Left ventricle myocardium inferior (tissue), 1 donor: Measurements from ENCODE around the gene TRIM4. TPM values are rescaled to one million over a fixed set of nuclear protein-coding genes. Genes with fewer than 3 reads are reported as not detected.
"Not testable (repeated sequence)": the region's sequence is repeated elsewhere in the genome, so short reads cannot be mapped to it uniquely, and the experiment has no call there.

Experiments
- DNase-seq: peaks from one replicate; pipeline ENCODE4 v3.0.0-alpha.2; 2020
- H3K27ac ChIP-seq: fragments of 200-600 bp; replicated peaks from 2 replicates; pipeline ENCODE4 v1.8.0; 2021
- H3K27me3 ChIP-seq: fragments of 200-600 bp; 2 replicates; pipeline ENCODE4 v1.8.0; 2021; ENCODE audit warnings: low read depth
- H3K36me3 ChIP-seq: fragments of 200-600 bp; 2 replicates; pipeline ENCODE4 v1.8.0; 2021
- H3K4me1 ChIP-seq: fragments of 200-600 bp; 2 replicates; pipeline ENCODE4 v1.8.0; 2021
- H3K4me3 ChIP-seq: fragments of 200-600 bp; 2 replicates; pipeline ENCODE4 v1.8.0; 2021; ENCODE audit warnings: mild to moderate bottlenecking, moderate library complexity
- H3K9me3 ChIP-seq: fragments of 200-600 bp; replicated peaks from 2 replicates; pipeline ENCODE4 v1.8.0; 2021
- intact Hi-C: fragments of 100-400 bp; cut with micrococcal nuclease; formaldehyde crosslinking; loops from one replicate; pipeline ENCODE4 v1.11.0; 2022
- total RNA-seq: library from RNA; stranded (reverse); fragmentation: NEBNext Ultra II Directional; extraction: Animal tissue kit (Norgen Biotek cat#: 25700); gene quantifications from one replicate; pipeline ENCODE4 v1.2.1, GENCODE V29; 2021
- TF ChIP-seq, protein P1 (sequence below): fragments of 200-600 bp; IDR thresholded peaks from 2 replicates; pipeline ENCODE4 v1.8.0; 2021; ENCODE audit warnings: antibody characterized with exemption, mild to moderate bottlenecking, borderline replicate concordance
- donor health status: DM: no; HTN: yes; CAD: no; lungs with severe emphysema.

TRIM4 gene
- total RNA-seq, 1 donor from 2014 or later, result 7.1 TPM

DNA sequence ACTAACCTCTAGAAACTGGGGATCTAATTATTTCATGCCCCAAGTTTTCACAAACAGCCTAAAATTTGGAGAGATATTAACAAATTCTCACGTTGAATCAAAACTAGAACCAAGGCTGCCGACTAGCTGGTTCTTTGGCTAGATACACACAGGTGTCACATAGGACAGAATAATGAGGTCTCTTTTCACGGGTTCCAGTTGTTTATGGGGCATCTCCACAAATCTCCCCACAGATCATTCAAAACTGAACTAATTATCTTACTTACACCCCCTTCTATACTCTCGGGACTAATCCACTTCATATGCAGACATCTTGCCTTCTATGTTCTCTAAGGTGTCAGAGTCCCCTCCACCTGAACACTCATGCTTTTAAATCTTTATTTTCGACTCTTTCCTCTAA, 26.1 kb downstream of the TRIM4 start:
- TF ChIP-seq, protein P1, sequence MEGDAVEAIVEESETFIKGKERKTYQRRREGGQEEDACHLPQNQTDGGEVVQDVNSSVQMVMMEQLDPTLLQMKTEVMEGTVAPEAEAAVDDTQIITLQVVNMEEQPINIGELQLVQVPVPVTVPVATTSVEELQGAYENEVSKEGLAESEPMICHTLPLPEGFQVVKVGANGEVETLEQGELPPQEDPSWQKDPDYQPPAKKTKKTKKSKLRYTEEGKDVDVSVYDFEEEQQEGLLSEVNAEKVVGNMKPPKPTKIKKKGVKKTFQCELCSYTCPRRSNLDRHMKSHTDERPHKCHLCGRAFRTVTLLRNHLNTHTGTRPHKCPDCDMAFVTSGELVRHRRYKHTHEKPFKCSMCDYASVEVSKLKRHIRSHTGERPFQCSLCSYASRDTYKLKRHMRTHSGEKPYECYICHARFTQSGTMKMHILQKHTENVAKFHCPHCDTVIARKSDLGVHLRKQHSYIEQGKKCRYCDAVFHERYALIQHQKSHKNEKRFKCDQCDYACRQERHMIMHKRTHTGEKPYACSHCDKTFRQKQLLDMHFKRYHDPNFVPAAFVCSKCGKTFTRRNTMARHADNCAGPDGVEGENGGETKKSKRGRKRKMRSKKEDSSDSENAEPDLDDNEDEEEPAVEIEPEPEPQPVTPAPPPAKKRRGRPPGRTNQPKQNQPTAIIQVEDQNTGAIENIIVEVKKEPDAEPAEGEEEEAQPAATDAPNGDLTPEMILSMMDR, result no peak
- Histone ChIP-seq H3K36me3 (peaks cover 42% of the 10 kb centered on the region), H3K4me1 (no peaks in the 10 kb centered on the region), H3K9me3 (no peaks in the 10 kb centered on the region), H3K4me3 (no peak overlapping the region), H3K27ac (no peak overlapping the region), H3K27me3 (no peaks in the 10 kb centered on the region)
- intact Hi-C loops, result no loop called here
- no peak for DNase-seq

DNA sequence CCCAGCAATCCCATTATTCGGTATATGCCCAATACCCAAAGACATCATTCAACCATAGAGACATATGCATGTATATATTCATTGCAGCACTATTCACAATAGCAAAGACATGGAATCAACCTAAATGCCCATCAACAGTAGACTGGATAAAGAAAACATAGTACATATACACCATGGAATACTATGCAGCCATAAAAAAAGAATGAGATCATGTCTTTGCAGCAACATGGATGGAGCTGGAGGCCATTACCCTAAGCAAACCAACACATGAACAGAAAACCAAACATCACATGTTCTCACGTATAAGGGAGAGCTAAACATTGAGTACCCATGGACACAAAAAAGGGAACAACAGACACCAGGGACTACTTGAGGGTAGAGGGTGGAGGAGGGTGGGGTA, 29.0 kb downstream of the TRIM4 start:
- H3K27ac ChIP-seq, intact Hi-C loops, H3K4me1 ChIP-seq, H3K4me3 ChIP-seq, H3K9me3 ChIP-seq, DNase-seq, H3K27me3 ChIP-seq: not testable (repeated sequence)
- peaks cover 37% of the 10 kb centered on the region for H3K36me3 ChIP-seq

DNA sequence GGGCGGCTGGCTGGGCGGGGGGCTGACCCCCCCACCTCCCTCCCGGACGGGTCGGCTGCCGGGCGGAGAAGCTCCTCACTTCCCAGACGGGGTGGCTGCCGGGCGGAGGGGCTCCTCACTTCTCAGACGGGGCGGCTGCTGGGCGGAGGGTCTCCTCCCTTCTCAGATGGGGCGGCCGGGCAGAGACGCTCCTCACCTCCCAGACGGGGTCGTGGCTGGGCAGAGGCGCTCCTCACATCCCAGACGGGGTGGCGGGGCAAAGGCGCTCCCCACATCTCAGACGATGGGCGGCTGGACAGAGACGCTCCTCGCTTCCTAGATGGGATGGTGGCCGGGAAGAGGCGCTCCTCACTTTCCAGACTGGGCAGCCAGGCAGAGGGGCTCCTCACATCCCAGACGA, 31.0 kb downstream of the TRIM4 start:
- H3K27ac ChIP-seq, intact Hi-C loops, H3K27me3 ChIP-seq, H3K4me1 ChIP-seq, DNase-seq, H3K4me3 ChIP-seq: not testable (repeated sequence)
- H3K36me3 ChIP-seq, result peaks cover 37% of the 10 kb centered on the region
- peaks cover 14% of the 10 kb centered on the region for H3K9me3 ChIP-seq

DNA sequence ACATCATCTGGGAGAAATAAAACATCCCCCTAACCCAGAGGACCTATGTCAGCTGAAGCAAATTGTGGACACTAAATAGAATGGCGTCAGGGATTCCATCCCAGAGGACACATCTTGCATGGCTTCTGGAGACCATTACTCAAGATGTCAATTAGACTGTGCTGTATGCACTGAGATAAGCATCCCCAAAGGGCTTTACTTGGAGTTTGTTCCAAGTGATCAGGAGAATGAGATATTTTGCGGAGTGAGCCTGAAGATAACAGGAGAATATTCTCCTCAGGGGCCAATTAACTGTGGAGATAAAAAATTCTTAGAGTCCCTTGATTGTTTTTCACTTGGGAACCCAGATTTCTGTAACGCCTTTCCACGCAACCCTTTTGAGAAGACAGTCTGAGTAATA, 38.0 kb downstream of the TRIM4 start:
- Histone ChIP-seq H3K36me3 (no peaks in the 10 kb centered on the region), H3K4me1 (no peaks in the 10 kb centered on the region), H3K27me3 (no peaks in the 10 kb centered on the region), H3K27ac (no peak overlapping the region), H3K9me3 (peaks cover 14% of the 10 kb centered on the region), H3K4me3 (no peak overlapping the region)
- TF ChIP-seq, protein P1, result no peak
- no peak for DNase-seq
- intact Hi-C loops, result no loop called here

DNA sequence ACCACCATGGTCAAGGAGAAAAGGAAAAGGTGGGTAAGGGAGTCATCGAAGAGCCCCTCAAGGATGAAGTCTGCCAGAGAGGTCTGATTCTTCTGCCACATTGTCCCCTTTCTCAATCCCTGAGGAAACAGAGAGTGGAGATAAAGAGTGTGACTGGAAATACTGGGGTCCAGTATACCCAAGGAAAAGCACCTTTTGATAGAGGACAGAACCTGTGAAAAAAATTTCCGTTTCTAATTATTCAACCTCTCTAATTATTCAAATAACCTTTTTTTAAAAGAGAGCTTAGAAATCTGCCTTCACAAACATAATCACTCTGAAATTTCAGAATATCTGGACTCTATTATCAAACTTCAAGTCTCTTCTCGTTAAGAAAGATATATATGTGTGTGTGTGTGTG, 42.4 kb downstream of the TRIM4 start, which contains the start of gene OR2AE1:
TSS of gene OR2AE1 (minus strand) at position 101 of the 400 bp plus-strand sequence. CDS start at position 101, 0 bp downstream.
- no peaks in the 10 kb centered on the region for H3K36me3 ChIP-seq
- H3K9me3 ChIP-seq, result no peaks in the 10 kb centered on the region
- H3K27me3 ChIP-seq, result no peaks in the 10 kb centered on the region
- no peak within 1 kb of the TSS for H3K27ac ChIP-seq
- TF ChIP-seq, protein P1, result no peak
- DNase-seq, result no peak
- H3K4me3 ChIP-seq, result no peak within 1 kb of the TSS
- no peaks in the 10 kb centered on the region for H3K4me1 ChIP-seq
- intact Hi-C loops, result no loop called here

DNA sequence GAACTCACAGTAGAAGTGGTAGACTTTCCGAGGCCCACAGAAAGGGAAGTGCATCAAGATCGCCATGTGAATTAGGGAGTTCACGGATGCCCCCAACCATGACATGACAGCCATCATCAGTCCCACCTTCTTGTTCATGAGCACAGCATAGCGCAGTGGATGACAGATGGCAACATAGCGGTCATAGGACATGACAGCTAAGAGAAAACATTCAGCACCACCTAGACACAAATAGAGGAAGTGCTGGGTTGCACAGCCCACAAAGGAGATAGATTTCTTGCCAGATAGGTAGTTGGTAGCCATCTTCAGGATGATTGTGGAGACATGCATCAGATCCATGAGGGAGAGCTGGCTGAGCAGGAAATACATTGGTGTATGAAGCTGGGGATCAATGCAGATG, 42.8 kb downstream of the TRIM4 start:
- TF ChIP-seq, protein P1, result no peak
- no peaks in the 10 kb centered on the region for H3K9me3 ChIP-seq
- no peak for DNase-seq
- no peaks in the 10 kb centered on the region for H3K36me3 ChIP-seq
- no peaks in the 10 kb centered on the region for H3K27me3 ChIP-seq
- H3K4me3 ChIP-seq, result no peak overlapping the region
- intact Hi-C loops, result no loop called here
- H3K4me1 ChIP-seq, result no peaks in the 10 kb centered on the region
- H3K27ac ChIP-seq, result no peak overlapping the region

DNA sequence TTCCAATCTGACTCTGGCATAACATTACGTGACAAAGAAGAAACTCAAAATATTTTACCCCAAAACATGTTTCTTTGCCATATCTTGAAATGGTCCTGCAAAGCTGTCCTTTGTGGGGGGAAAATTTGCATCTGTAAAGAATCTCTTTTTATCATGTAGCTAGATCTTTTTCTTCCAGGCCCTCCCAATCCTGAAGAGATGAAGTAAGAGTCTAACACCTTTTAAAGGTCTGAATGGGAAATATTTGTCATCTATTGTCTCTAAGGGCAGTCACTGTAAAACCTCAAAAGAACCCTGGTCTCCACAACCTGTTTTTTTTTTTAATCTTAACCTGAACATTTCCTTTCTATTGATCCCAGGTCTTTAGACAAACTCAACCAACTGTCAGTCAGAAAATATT, 51.1 kb downstream of the TRIM4 start:
- intact Hi-C loops, result no loop called here

DNA sequence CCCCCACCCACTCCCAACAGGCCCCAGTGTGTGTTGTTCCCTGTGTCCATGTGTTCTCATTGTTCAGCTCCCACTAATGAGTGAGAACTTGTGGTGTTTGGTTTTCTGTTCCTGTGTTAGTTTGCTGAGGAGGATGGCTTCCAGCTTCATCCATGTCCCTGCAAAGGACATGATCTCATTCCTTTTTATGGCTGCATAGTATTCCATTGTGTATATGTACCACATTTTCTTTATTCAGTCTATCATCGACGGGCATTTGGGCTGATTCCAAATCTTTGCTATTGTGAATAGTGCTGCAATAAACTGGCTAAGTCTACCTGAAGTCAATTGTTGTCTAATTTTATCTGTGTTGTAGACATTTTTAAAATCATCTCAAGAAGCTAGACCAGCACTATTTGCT, 51.9 kb downstream of the TRIM4 start:
- DNase-seq, intact Hi-C loops, H3K36me3 ChIP-seq, H3K27me3 ChIP-seq, H3K4me1 ChIP-seq, H3K4me3 ChIP-seq, H3K27ac ChIP-seq: not testable (repeated sequence)
- peaks cover 19% of the 10 kb centered on the region for H3K9me3 ChIP-seq

More for the DNA sequence above, 51.1 kb downstream of the TRIM4 start:
- H3K4me1 ChIP-seq, result no peaks in the 10 kb centered on the region
- H3K27me3 ChIP-seq, result no peaks in the 10 kb centered on the region
- DNase-seq, result no peak
- TF ChIP-seq, protein P1, result no peak
- no peak overlapping the region for H3K27ac ChIP-seq
- H3K36me3 ChIP-seq, result no peaks in the 10 kb centered on the region
- H3K4me3 ChIP-seq, result no peak overlapping the region
- H3K9me3 ChIP-seq, result peaks cover 18% of the 10 kb centered on the region
